Nephron (organoid): ENCODE results near the gene ZC3H10.
A peak's percentile ranks its signal among the peaks of the same experiment; 100 is the strongest.

Experiments
- H3K27ac Mint-ChIP-seq, 3 experiments: 2 replicates each; pipeline ENCODE4 v1.8.0; 2020; ENCODE audit warnings: mixed read lengths in 3 of 3, mild to moderate bottlenecking in 2 of 3, moderate library complexity in 1 of 3
- H3K27me3 Mint-ChIP-seq: 2 replicates; pipeline ENCODE4 v1.8.0; 2021; ENCODE audit warnings: low read depth, mild to moderate bottlenecking, moderate library complexity, mixed read lengths
- H3K36me3 Mint-ChIP-seq: 2 replicates; pipeline ENCODE4 v1.8.0; 2020; ENCODE audit warnings: low read depth, mixed read lengths
- H3K4me1 Mint-ChIP-seq: 2 replicates; pipeline ENCODE4 v1.8.0; 2020; ENCODE audit warnings: mixed read lengths
- H3K4me3 Mint-ChIP-seq, 3 experiments: 2 replicates each; pipeline ENCODE4 v1.8.0; 2020; ENCODE audit warnings: mild to moderate bottlenecking in 3 of 3, mixed read lengths in 3 of 3, moderate library complexity in 2 of 3
- H3K9me3 Mint-ChIP-seq: 2 replicates; pipeline ENCODE4 v1.8.0; 2020; ENCODE audit warnings: mixed read lengths
- CTCF ChIP-seq, 3 experiments: fragments of 200-600 bp; sonication (generic); IDR thresholded peaks; one replicate each; pipeline ENCODE4 v1.5.0; 2021; ENCODE audit warnings: antibody characterized with exemption in 3 of 3; ENCODE audit not compliant: unreplicated experiment in 3 of 3

The ZC3H10 gene

DNA sequence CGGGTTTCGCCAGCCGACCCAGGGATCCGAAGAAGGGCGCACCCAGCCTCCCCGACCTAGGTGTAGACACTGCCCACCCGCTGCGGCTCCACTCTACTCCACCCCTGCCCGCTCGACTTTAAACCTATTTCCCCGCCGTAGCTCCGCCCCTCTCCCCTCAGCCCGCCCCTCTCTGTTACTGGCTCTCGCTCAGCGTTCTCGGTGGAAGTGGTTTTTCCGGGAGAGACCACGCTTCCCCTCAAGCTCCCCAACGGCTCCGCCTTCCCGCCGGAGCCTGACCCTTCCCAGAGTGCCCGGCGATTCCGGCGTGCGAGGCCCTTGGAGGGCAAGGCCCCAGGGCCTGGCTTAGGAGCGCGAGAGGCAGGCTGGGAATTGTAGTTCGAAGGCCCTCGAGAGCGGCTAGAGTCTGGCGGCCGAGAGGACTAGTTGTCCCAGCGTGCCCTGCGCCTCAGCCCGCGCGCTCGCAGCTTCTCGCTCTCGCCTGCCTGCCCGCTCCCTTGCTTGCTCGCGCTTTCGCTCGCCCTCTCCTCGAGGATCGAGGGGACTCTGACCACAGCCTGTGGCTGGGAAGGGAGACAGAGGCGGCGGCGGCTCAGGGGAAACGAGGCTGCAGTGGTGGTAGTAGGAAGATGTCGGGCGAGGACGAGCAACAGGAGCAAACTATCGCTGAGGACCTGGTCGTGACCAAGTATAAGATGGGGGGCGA, 13.8 kb upstream of the ZC3H10 start, which contains the start of gene PA2G4:
TSS of gene PA2G4 (plus strand) at position 451 of the 706 bp plus-strand sequence. CDS start at position 630, 179 bp downstream.
- Mint-ChIP-seq H3K36me3 (peaks cover 46% of the 10 kb centered on the region), H3K9me3 (no peaks in the 10 kb centered on the region), H3K27me3 (no peaks in the 10 kb centered on the region), H3K4me3 (peak within 1 kb of the TSS; percentile 93 to 95 (median 94)), H3K27ac (peak within 1 kb of the TSS; percentile 90 to 97 (median 97)), H3K4me1 (peaks cover 32% of the 10 kb centered on the region)
- no peak for TF ChIP-seq CTCF (IDR thresholded peaks at IDR 0.05; ENCODE audit: unreplicated experiment in 3 of 3)

DNA sequence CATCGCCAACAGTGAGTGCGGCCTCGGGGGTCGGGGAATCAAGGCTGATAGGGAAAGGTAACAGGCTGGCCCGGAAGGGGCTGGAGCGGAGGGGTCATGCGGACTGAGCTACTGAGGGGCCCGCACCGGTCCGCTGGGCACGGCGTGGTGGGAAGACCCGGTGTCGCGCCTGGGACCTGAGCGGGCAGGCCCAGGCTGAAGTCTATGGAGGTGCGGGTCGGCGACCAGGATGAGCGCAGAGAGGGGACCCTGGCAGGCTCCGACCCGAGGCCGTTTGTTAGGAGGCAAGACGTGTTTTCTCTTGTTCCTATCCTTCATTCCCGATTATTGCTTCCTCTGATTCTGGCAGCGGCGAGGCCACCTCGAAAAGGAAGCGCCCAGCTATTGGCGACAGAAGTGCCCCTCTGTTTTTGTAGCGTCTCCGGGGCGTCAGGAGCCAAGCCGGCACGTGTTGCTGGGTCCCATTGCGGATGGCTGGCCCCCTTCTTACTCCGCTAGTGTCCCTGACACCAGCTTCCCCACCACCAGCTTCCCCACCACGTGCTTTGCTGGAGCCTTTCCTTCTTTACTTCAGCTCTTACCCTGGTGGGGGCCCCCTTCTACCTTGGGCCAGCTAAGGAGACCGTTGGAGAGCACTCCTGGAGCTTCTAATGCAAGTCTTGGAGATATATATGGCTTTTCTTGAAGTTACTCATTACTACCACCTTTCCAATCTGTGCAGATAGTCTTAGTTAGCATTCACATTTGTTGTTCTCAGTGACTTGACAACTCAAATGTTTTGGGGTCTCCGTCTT, 13.1 kb upstream of the ZC3H10 start:
- peak overlapping the region; percentile 90 to 97 (median 97) for H3K27ac Mint-ChIP-seq
- TF ChIP-seq CTCF (IDR thresholded peaks at IDR 0.05; ENCODE audit: unreplicated experiment in 3 of 3), result peak in 1 of 3 experiments; percentile 9
- H3K27me3 Mint-ChIP-seq, result no peaks in the 10 kb centered on the region
- H3K4me1 Mint-ChIP-seq, result peaks cover 32% of the 10 kb centered on the region
- peak overlapping the region; percentile 93 to 95 (median 94) for H3K4me3 Mint-ChIP-seq
- no peaks in the 10 kb centered on the region for H3K9me3 Mint-ChIP-seq
- H3K36me3 Mint-ChIP-seq, result peaks cover 44% of the 10 kb centered on the region

DNA sequence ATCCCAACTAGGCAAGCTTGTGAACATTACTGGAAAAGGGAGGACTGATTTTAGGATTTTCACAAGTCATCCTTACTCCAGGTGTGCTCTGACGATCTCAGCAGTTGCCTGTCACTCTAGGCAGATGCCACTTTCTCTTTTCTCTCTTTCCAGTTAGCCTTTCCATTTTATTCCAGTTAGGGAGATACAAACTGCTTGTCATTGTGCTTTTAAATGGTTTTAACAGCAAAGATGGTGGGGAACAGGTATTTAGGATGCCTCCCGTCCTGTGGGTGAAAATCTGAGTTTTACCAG, 12.5 kb upstream of the ZC3H10 start:
- no peak for TF ChIP-seq CTCF (IDR thresholded peaks at IDR 0.05; ENCODE audit: unreplicated experiment in 3 of 3)
- Mint-ChIP-seq H3K4me1 (peaks cover 32% of the 10 kb centered on the region), H3K27ac (peak overlapping the region; percentile 90 to 97 (median 97))

DNA sequence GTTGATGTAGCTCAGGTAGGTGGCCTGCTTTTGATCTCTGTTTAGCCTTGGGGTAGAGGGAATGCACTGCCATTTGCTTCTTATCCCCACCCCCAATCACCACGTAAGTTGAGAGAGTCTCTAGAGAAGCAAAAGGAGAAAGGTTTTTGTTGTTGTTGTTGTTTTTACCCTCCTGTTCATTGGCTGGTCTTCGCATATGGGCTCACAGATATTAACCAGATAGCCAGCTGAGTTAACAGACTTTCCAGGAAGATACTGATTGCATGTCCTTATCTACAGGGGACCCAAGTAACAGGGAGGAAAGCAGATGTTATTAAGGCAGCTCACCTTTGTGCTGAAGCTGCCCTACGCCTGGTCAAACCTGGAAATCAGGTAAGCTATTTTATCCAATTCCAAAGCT, 10.8 kb upstream of the ZC3H10 start:
- Mint-ChIP-seq H3K36me3 (peaks cover 55% of the 10 kb centered on the region), H3K27me3 (no peaks in the 10 kb centered on the region), H3K27ac (no peak overlapping the region), H3K4me3 (peak overlapping the region; percentile 46 to 68 (median 54)), H3K9me3 (no peaks in the 10 kb centered on the region), H3K4me1 (peaks cover 32% of the 10 kb centered on the region)
- TF ChIP-seq CTCF (IDR thresholded peaks at IDR 0.05; ENCODE audit: unreplicated experiment in 3 of 3), result no peak

More for the DNA sequence above, 12.5 kb upstream of the ZC3H10 start:
- Mint-ChIP-seq H3K9me3 (no peaks in the 10 kb centered on the region), H3K4me3 (peak overlapping the region; percentile 93 to 95 (median 94)), H3K27me3 (no peaks in the 10 kb centered on the region), H3K36me3 (peaks cover 48% of the 10 kb centered on the region)

GRCh38 chr12:56110571-56110970, 7.5 kb upstream of the ZC3H10 start:
- H3K4me3 Mint-ChIP-seq, result no peak overlapping the region
- no peak for TF ChIP-seq CTCF (IDR thresholded peaks at IDR 0.05; ENCODE audit: unreplicated experiment in 3 of 3)
- peaks cover 16% of the 10 kb centered on the region for H3K4me1 Mint-ChIP-seq
- H3K27ac Mint-ChIP-seq, result no peak overlapping the region
- no peaks in the 10 kb centered on the region for H3K27me3 Mint-ChIP-seq
- H3K9me3 Mint-ChIP-seq, result no peaks in the 10 kb centered on the region
- H3K36me3 Mint-ChIP-seq, result peaks cover 76% of the 10 kb centered on the region
